Gastrocnemius medialis (tissue), 4 donors: Measurements from ENCODE around the gene DOCK3. TPM values are rescaled to one million over a fixed set of nuclear protein-coding genes. Genes with fewer than 3 reads are reported as not detected.

Source experiments
- ATAC-seq, 2 donors: fragments of 150-250 bp; one replicate each; pipeline ENCODE4 v1.9.1; 2016
- DNase-seq, 2 donors: peaks; one replicate each; pipeline ENCODE4 v3.0.0-alpha.2; 2019
- H3K27ac ChIP-seq, 4 donors: fragments of 200-600 bp; sonication (generic); 1 replicate in 1 of 4; 2 replicates in 3 of 4; pipeline ENCODE4 v1.5.1; 2016 to 2018; ENCODE audit warnings: mild to moderate bottlenecking in 2 of 4, moderate library complexity in 1 of 4
- H3K27me3 ChIP-seq, 3 donors: fragments of 200-600 bp; sonication (generic) in 2 of 3; 1 replicate in 1 of 3; 2 replicates in 2 of 3; pipeline versions ENCODE4 v1.5.1 to v1.6.0; 2016 to 2019; ENCODE audit warnings: mild to moderate bottlenecking in 1 of 3, moderate library complexity in 1 of 3
- H3K36me3 ChIP-seq, 2 donors: fragments of 200-600 bp; sonication (generic) in 1 of 2; one replicate each; pipeline ENCODE4 v1.5.1; 2017 to 2018
- H3K4me1 ChIP-seq, 2 donors: fragments of 200-600 bp; sonication (generic) in 1 of 2; one replicate each; pipeline ENCODE4 v1.5.1; 2016 to 2017; ENCODE audit warnings: mild to moderate bottlenecking in 2 of 2
- H3K4me3 ChIP-seq, 4 donors: fragments of 200-600 bp; sonication (generic) in 3 of 4; 1 replicate in 1 of 4; 2 replicates in 3 of 4; pipeline ENCODE4 v1.5.1; 2016 to 2019; ENCODE audit warnings: mild to moderate bottlenecking in 2 of 4
- H3K9me3 ChIP-seq, 3 donors: fragments of 200-600 bp; sonication (generic) in 2 of 3; 1 replicate in 1 of 3; 2 replicates in 2 of 3; pipeline ENCODE4 v1.5.1; 2016 to 2019
- CTCF ChIP-seq, 5 experiments: fragments of 450-650 bp in 3 of 5; fragments of 200-600 bp in 2 of 5; sonication (generic) in 2 of 5; IDR thresholded peaks in 4 of 5; conservative IDR thresholded peaks in 1 of 5; 1 replicate in 4 of 5; 2 replicates in 1 of 5; pipeline ENCODE4 v1.5.1; 2016 to 2019; ENCODE audit warnings: antibody characterized with exemption in 5 of 5, mild to moderate bottlenecking in 3 of 5, moderate library complexity in 3 of 5
- POLR2A ChIP-seq, 2 donors: fragments of 450-650 bp; IDR thresholded peaks; one replicate each; pipeline ENCODE4 v1.6.1; 2017; ENCODE audit warnings: antibody characterized with exemption in 2 of 2, mild to moderate bottlenecking in 2 of 2, moderate library complexity in 2 of 2
- in situ Hi-C, 4 donors: fragments of 200-750 bp; cut with MboI; loops; one replicate each; pipeline versions ENCODE4 v1.15.0 to v1.8.0; 2017; ENCODE audit warnings: low sequenced_read_pairs in 4 of 4
- intact Hi-C: fragments of 100-400 bp; cut with DNase I; formaldehyde crosslinking; loops from one replicate; pipeline ENCODE4 v1.15.1; 2023; ENCODE audit warnings: low total_unique reads
- total RNA-seq, 4 donors: library from RNA; depleted of rRNA; stranded (reverse); fragments of >200 nt; gene quantifications; one replicate each; pipeline versions ENCODE4 v1.1.0 to v1.2.3, GENCODE V29; 2016

Gene DOCK3
- total RNA-seq, 4 donors from 2014 or later: 0.61 to 3.1 (median 0.73) TPM

- no peak overlapping the region for H3K27ac ChIP-seq
- H3K4me3 ChIP-seq: no peak overlapping the region
- intact Hi-C loops (no loop called here), in situ Hi-C loops (no loop called here)
- ATAC-seq: no peak
- DNase-seq: no peak
- H3K27me3 ChIP-seq: no peaks in the 10 kb centered on the region
- no peaks in the 10 kb centered on the region for H3K4me1 ChIP-seq
- TF ChIP-seq POLR2A (IDR thresholded peaks at IDR 0.05) (no peak), CTCF (IDR thresholded peaks at IDR 0.05 in 4 of 5, conservative IDR thresholded peaks at IDR 0.05 in 1 of 5) (no peak)
- H3K9me3 ChIP-seq: no peaks in the 10 kb centered on the region
- H3K36me3 ChIP-seq: no peaks in the 10 kb centered on the region
These were observed 657.4 kb downstream of the DOCK3 start for GRCh38 chr3:51332156-51332555.

- intact Hi-C loops: no loop called here
- TF ChIP-seq POLR2A (IDR thresholded peaks at IDR 0.05) (no peak), CTCF (IDR thresholded peaks at IDR 0.05 in 4 of 5, conservative IDR thresholded peaks at IDR 0.05 in 1 of 5) (no peak)
- in situ Hi-C loops: no loop called here
These were observed 658.3 kb downstream of the DOCK3 start for GRCh38 chr3:51333021-51333420.

GRCh38 chr3:51336261-51336660, 661.5 kb downstream of the DOCK3 start:
- Histone ChIP-seq H3K27ac (no peak overlapping the region), H3K27me3 (no peaks in the 10 kb centered on the region), H3K36me3 (no peaks in the 10 kb centered on the region), H3K9me3 (no peaks in the 10 kb centered on the region), H3K4me3 (no peak overlapping the region), H3K4me1 (no peaks in the 10 kb centered on the region)
- in situ Hi-C loops (no loop called here), intact Hi-C loops (no loop called here)
- DNase-seq (no peak), ATAC-seq (no peak)
- TF ChIP-seq CTCF (IDR thresholded peaks at IDR 0.05 in 4 of 5, conservative IDR thresholded peaks at IDR 0.05 in 1 of 5) (no peak), POLR2A (IDR thresholded peaks at IDR 0.05) (no peak)

More at GRCh38 chr3:51333021-51333420, 658.3 kb downstream of the DOCK3 start:
- no peak overlapping the region for H3K4me3 ChIP-seq
- no peaks in the 10 kb centered on the region for H3K9me3 ChIP-seq
- no peak overlapping the region for H3K27ac ChIP-seq
- no peaks in the 10 kb centered on the region for H3K36me3 ChIP-seq
- no peaks in the 10 kb centered on the region for H3K4me1 ChIP-seq
- no peaks in the 10 kb centered on the region for H3K27me3 ChIP-seq
- ATAC-seq (no peak), DNase-seq (no peak)

- Histone ChIP-seq H3K4me1 (no peaks in the 10 kb centered on the region), H3K9me3 (no peaks in the 10 kb centered on the region), H3K27me3 (no peaks in the 10 kb centered on the region), H3K4me3 (no peak overlapping the region), H3K36me3 (no peaks in the 10 kb centered on the region), H3K27ac (no peak overlapping the region)
- no peak for DNase-seq
- in situ Hi-C loops: no loop called here
- TF ChIP-seq CTCF (IDR thresholded peaks at IDR 0.05 in 4 of 5, conservative IDR thresholded peaks at IDR 0.05 in 1 of 5): no peak
- intact Hi-C loops: no loop called here
- ATAC-seq: no peak
These were observed 662.9 kb downstream of the DOCK3 start for GRCh38 chr3:51337666-51338065.

GRCh38 chr3:51338632-51339031, 663.9 kb downstream of the DOCK3 start:
- ATAC-seq: no peak
- intact Hi-C loops (no loop called here), in situ Hi-C loops (no loop called here)
- Histone ChIP-seq H3K4me3 (no peak overlapping the region), H3K27ac (no peak overlapping the region), H3K9me3 (no peaks in the 10 kb centered on the region), H3K36me3 (no peaks in the 10 kb centered on the region), H3K27me3 (no peaks in the 10 kb centered on the region), H3K4me1 (no peaks in the 10 kb centered on the region)
- TF ChIP-seq POLR2A (IDR thresholded peaks at IDR 0.05) (no peak), CTCF (IDR thresholded peaks at IDR 0.05 in 4 of 5, conservative IDR thresholded peaks at IDR 0.05 in 1 of 5) (no peak)
- DNase-seq: no peak
